Endothelial cell of umbilical vein (primary cell): ENCODE results near the gene USP35. TPM values are rescaled to one million over a fixed set of nuclear protein-coding genes. Genes with fewer than 3 reads are reported as not detected.

Source experiments
- BruUV-seq: library from RNA; stranded (reverse); fragments of 400-500 nt; replicated peaks from 2 replicates; lab custom pipeline; 2021; lab: Mats Ljungman, UMichigan
- CTCF ChIA-PET: fragments of 300-600, 350-600 bp; sonication (Branson Sonifier 250); formaldehyde crosslinking; loops from one replicate; lab custom pipeline; 2021; ENCODE audit warnings: antibody characterized with exemption, inconsistent platforms; lab: Charles Lee
- POLR2A ChIA-PET: fragments of 300-600, 350-600 bp; sonication (Branson Sonifier 250); formaldehyde crosslinking; loops from one replicate; lab custom pipeline; 2021; ENCODE audit warnings: antibody characterized with exemption, inconsistent platforms; lab: Charles Lee
- DNase-seq: peaks from one replicate; pipeline ENCODE4 v3.0.0-alpha.2; 2011; ENCODE audit warnings: low read depth, low spot score
- FAIRE-seq: peaks from 2 replicates; lab custom pipeline; 2011; peaks lifted over from hg19 to GRCh38; lab: Jason Lieb, UNC
- H2AFZ ChIP-seq: 2 replicates; pipeline ENCODE4 v1.6.0; 2012; ENCODE audit warnings: low read depth, low read length, control low read depth, inconsistent platforms
- H3K27ac ChIP-seq: 2 replicates; pipeline ENCODE4 v1.5.1; 2011; ENCODE audit warnings: low read depth, mild to moderate bottlenecking, control low read depth, low read length, moderate library complexity; ENCODE audit not compliant: insufficient read depth
- H3K27me3 ChIP-seq, 2 experiments: 2 replicates each; pipeline versions ENCODE4 v1.6.0 to v1.6.1; 2011; ENCODE audit warnings: low read length in 2 of 2, mixed read lengths in 1 of 2; ENCODE audit not compliant: control insufficient read depth in 2 of 2, insufficient read depth in 2 of 2
- H3K36me3 ChIP-seq, 2 experiments: 2 replicates in 1 of 2; 3 replicates in 1 of 2; pipeline ENCODE4 v1.5.1; 2011; ENCODE audit warnings: low read length in 2 of 2, mild to moderate bottlenecking in 1 of 2, moderate library complexity in 1 of 2; ENCODE audit not compliant: control insufficient read depth in 2 of 2, insufficient read depth in 2 of 2; ENCODE audit errors: extremely low read depth in 1 of 2
- H3K4me1 ChIP-seq: 3 replicates; pipeline ENCODE4 v1.5.1; 2011; ENCODE audit warnings: mild to moderate bottlenecking, low read length; ENCODE audit not compliant: control insufficient read depth, insufficient read depth; ENCODE audit errors: extremely low read depth
- H3K4me2 ChIP-seq: 2 replicates; pipeline ENCODE4 v1.6.1; 2011; ENCODE audit warnings: low read length, control low read depth, mixed read lengths; ENCODE audit not compliant: insufficient read depth
- H3K4me3 ChIP-seq, 3 experiments: fragments of 200-600 bp in 1 of 3; sonication (generic), shearing (Covaris generic) in 1 of 3; replicated peaks in 1 of 3; 2 replicates each; pipeline ENCODE4 v1.5.1; 2011 to 2016; ENCODE audit warnings: control low read depth in 3 of 3, low read length in 3 of 3, mild to moderate bottlenecking in 2 of 3, inconsistent platforms in 1 of 3, low read depth in 1 of 3, moderate library complexity in 1 of 3; ENCODE audit not compliant: insufficient read depth in 1 of 3
- H3K79me2 ChIP-seq: 2 replicates; pipeline ENCODE4 v1.6.0; 2012; ENCODE audit warnings: low read length, inconsistent platforms; ENCODE audit not compliant: control insufficient read depth, insufficient read depth
- H3K9ac ChIP-seq: replicated peaks from 2 replicates; pipeline ENCODE3; 2011; ENCODE audit warnings: low read length, control low read depth; ENCODE audit not compliant: insufficient read depth; ENCODE audit errors: extremely low read depth
- H3K9me1 ChIP-seq: replicated peaks from 3 replicates; pipeline ENCODE4 v1.6.0; 2011; ENCODE audit warnings: mild to moderate bottlenecking, low read length; ENCODE audit not compliant: control insufficient read depth, insufficient read depth; ENCODE audit errors: extremely low read depth
- H3K9me3 ChIP-seq: replicated peaks from 2 replicates; pipeline ENCODE4 v1.5.1; 2012; ENCODE audit warnings: low read length, inconsistent platforms; ENCODE audit not compliant: control insufficient read depth, insufficient read depth
- H4K20me1 ChIP-seq: replicated peaks from 2 replicates; pipeline ENCODE3; 2011; ENCODE audit warnings: mild to moderate bottlenecking, low read length; ENCODE audit not compliant: control insufficient read depth, insufficient read depth; ENCODE audit errors: extremely low read depth
- CTCF ChIP-seq, 2 donors: IDR thresholded peaks; 1 replicate in 1 of 2; 2 replicates in 1 of 2; pipeline ENCODE4 v1.5.1; 2011; ENCODE audit warnings: low read length in 2 of 2, mild to moderate bottlenecking in 2 of 2, moderate library complexity in 2 of 2, control low read depth in 1 of 2, inconsistent platforms in 1 of 2, low read depth in 1 of 2; ENCODE audit not compliant: insufficient read depth in 1 of 2; ENCODE audit errors: extremely low read depth in 1 of 2
- EZH2 ChIP-seq: IDR thresholded peaks from 2 replicates; pipeline ENCODE4 v1.6.1; 2012; ENCODE audit warnings: borderline replicate concordance, low read depth, mild to moderate bottlenecking, moderate library complexity, low read length, inconsistent platforms; ENCODE audit not compliant: severe bottlenecking
- FOS ChIP-seq: IDR thresholded peaks from 2 replicates; pipeline ENCODE4 v1.6.1; 2011; ENCODE audit warnings: mild to moderate bottlenecking, low read length, moderate library complexity, borderline replicate concordance; ENCODE audit not compliant: insufficient read depth
- GATA2 ChIP-seq: IDR thresholded peaks from 2 replicates; pipeline ENCODE4 v1.7.0; 2011; ENCODE audit warnings: low read depth, mild to moderate bottlenecking, moderate library complexity, mixed read lengths, low read length; ENCODE audit not compliant: insufficient read length, insufficient read depth
- JUN ChIP-seq: IDR thresholded peaks from 2 replicates; pipeline ENCODE4 v1.6.1; 2011; ENCODE audit warnings: borderline replicate concordance, low read depth; ENCODE audit not compliant: insufficient read length, insufficient read depth
- MYC ChIP-seq: IDR thresholded peaks from one replicate; pipeline ENCODE4 v1.6.1; 2011; ENCODE audit warnings: mild to moderate bottlenecking, low read depth, low read length
- POLR2A ChIP-seq: IDR thresholded peaks from 2 replicates; pipeline ENCODE4 v1.6.1; 2012; ENCODE audit warnings: low read depth, mild to moderate bottlenecking, control low read depth, low read length
- POLR2AphosphoS5 ChIP-seq: IDR thresholded peaks from 2 replicates; pipeline ENCODE4 v1.6.1; 2012; ENCODE audit warnings: low read depth, mild to moderate bottlenecking, control low read depth, low read length, moderate library complexity; ENCODE audit not compliant: insufficient read depth
- dilution Hi-C: fragments of 300-500 bp; cut with MboI; formaldehyde crosslinking; loops from one replicate; pipeline ENCODE4 v1.15.0; 2019; ENCODE audit warnings: low sequenced_read_pairs; ENCODE audit not compliant: extremely low pct_ligation_motif_present
- intact Hi-C: fragments of 100-400 bp; cut with micrococcal nuclease; formaldehyde crosslinking; loops from one replicate; pipeline ENCODE4 v1.10.0; 2022
- polyA plus RNA-seq, 4 experiments: library from polyadenylated mRNA; depleted of rRNA in 3 of 4; stranded (reverse) in 3 of 4; unstranded in 1 of 4; fragments of >200 nt; gene quantifications; 2 replicates each; pipeline versions ENCODE4 v1.2.1 to v1.2.3, GENCODE V29; 2011 to 2012; ENCODE audit warnings: missing spikeins in 1 of 4
- total RNA-seq: library from RNA; stranded (reverse); gene quantifications from 2 replicates; pipeline ENCODE4 v1.2.3, GENCODE V29; 2021
- TF ChIP-seq, protein P1 (sequence below): IDR thresholded peaks from 2 replicates; pipeline ENCODE4 v1.6.1; 2011; ENCODE audit not compliant: insufficient read depth, insufficient read length

The USP35 gene
- total and polyA plus RNA-seq, 2 donors (not counting 3 experiments of a cell fraction or from before 2014, with no cell fraction given), result 8.9 to 12.4 TPM

DNA sequence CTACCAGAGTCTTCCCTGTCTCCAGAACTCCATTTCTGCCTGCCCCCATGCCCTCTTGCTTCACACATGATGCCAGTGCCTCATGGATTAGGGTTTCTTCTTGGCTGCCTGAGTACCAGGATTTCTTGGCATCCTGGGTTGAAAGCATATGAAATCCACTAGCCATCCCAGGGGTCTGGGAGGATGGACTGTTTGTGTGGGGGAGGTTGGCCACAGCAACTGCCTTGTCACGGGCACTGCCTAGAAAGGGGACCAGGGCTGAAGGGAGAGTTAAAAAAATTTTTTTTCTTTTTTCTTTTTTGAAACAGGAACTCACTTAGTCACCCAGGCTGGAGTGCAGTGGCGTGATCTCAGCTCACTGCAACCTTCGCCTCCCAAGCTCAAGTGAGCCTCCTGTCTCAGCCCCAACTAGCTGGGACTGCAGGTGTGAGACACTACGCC lies 4.2 kb downstream of the USP35 start:
- Histone ChIP-seq H3K9ac (no peak overlapping the region), H3K27ac (no peak overlapping the region), H3K9me3 (no peaks in the 10 kb centered on the region), H3K4me2 (no peak overlapping the region), H3K27me3 (no peaks in the 10 kb centered on the region), H4K20me1 (no peaks in the 10 kb centered on the region), H3K36me3 (peaks cover 0 to 3% of the 10 kb centered on the region in 2 experiments), H3K4me3 (no peak overlapping the region), H2AFZ (no peak overlapping the region), H3K9me1 (no peaks in the 10 kb centered on the region), H3K4me1 (peaks cover 21% of the 10 kb centered on the region), H3K79me2 (peaks cover 18% of the 10 kb centered on the region)
- ChIA-PET CTCF (interaction anchor here (0.6 to 1.5 kb wide), 2 partner anchors 18 to 372 kb away, joined by 4 to 5 read pairs; no protein-coding TSS in a partner anchor), POLR2A (no interaction called here)
- intact Hi-C loops (no loop called here), dilution Hi-C loops (no loop called here)
- TF ChIP-seq, protein P1, sequence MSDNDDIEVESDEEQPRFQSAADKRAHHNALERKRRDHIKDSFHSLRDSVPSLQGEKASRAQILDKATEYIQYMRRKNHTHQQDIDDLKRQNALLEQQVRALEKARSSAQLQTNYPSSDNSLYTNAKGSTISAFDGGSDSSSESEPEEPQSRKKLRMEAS, result no peak
- TF ChIP-seq JUN (no peak), FOS (no peak), MYC (no peak), EZH2 (no peak), POLR2A (no peak), GATA2 (no peak), CTCF (IDR thresholded peaks at IDR 0.05; ENCODE audit: extremely low read depth in 1 of 2, insufficient read depth in 1 of 2, low read depth in 1 of 2, low read length in 2 of 2) (no peak), POLR2AphosphoS5 (no peak)
- no peak for DNase-seq
- FAIRE-seq, result peak; percentile 46
- BruUV-seq, result no TSS peak
